Measurements from ENCODE around the gene BEST1.
"Not testable (repeated sequence)": the region's sequence is repeated elsewhere in the genome, so short reads cannot be mapped to it uniquely, and the experiment has no call there.

The BEST1 gene

DNA sequence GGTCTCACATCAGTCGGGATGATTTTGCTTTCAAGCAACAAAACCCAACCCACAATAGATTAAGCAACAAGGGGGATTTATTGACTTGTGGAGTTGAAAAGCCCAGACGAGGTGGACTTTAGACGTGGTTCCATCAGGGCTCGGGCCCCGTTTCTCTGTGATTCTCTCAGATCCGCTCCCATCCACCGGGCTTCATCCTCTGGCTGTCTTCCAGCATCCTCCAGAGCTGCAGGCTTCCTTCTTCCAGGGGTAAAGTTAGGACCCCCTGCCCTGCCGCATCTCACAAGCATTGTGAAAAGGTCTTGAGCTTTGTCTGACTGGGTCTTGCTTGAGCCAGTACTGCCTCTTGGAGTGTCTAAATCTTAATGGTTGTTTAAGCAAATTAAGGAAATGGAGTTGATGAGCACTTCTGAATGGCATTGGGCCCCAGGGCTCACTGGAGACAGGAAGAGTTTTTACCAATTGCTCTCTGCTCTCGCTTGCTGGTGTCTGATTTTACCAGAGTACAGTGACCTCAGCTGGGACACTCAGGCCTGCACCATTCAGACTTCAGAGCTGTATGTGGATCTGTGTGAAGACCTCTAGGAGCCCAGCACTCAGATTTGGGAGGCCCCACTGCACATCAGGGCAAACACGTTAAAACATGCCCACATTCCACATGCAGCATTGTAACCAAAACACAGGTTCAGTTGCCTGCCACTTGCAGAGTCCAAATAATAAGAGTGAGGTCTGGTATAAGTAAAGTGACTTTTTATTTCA is 30.8 kb downstream of the BEST1 start:
- DNase-seq = no peak

- DNase-seq = no peak
Observed at GRCh38 chr11:61983419-61983818, 33.3 kb downstream of the BEST1 start.

DNA sequence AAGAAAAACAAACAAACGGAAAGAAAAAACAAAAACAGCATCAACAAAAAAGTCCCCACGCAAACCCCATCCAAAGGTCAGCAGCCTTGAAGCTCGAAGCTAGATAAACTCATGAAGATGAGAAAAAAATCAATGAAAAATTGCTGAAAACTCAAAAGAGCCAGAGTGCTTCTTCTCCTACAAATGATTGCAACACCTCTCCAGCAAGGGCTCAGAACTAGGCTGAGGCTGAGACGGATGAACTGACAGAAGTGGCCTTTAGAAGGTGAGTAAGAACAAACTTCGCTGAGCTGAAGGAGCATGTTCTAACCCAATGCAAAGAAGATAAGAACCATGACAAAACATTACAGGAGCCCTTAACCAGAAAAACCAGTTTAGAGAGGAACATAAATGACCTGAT is 35.7 kb downstream of the BEST1 start:
- no peak for DNase-seq

DNA sequence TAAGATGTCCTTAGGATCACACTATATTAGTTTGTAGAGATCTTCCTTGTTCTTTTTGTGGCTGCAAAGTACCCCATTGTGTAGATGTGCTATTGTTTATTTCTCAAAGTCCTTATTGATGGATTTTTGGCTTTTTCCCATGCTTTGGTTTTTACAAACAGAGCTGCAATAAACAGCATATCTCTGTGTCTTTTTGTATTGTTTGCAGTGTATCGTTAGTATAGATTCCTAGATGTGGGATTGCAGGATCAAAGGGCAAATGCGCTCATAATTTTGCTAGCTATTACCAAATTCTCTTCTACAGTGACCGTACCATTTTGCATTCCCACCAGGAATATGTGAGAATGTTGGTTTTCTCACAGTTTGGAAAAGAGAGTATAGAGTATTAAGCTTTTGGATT is 44.8 kb downstream of the BEST1 start:
- no peak for DNase-seq

- no peak for DNase-seq
Observed at GRCh38 chr11:61996933-61997332, 46.8 kb downstream of the BEST1 start.

- no peak for DNase-seq
Observed at GRCh38 chr11:61999141-61999975, 49.2 kb downstream of the BEST1 start.

DNA sequence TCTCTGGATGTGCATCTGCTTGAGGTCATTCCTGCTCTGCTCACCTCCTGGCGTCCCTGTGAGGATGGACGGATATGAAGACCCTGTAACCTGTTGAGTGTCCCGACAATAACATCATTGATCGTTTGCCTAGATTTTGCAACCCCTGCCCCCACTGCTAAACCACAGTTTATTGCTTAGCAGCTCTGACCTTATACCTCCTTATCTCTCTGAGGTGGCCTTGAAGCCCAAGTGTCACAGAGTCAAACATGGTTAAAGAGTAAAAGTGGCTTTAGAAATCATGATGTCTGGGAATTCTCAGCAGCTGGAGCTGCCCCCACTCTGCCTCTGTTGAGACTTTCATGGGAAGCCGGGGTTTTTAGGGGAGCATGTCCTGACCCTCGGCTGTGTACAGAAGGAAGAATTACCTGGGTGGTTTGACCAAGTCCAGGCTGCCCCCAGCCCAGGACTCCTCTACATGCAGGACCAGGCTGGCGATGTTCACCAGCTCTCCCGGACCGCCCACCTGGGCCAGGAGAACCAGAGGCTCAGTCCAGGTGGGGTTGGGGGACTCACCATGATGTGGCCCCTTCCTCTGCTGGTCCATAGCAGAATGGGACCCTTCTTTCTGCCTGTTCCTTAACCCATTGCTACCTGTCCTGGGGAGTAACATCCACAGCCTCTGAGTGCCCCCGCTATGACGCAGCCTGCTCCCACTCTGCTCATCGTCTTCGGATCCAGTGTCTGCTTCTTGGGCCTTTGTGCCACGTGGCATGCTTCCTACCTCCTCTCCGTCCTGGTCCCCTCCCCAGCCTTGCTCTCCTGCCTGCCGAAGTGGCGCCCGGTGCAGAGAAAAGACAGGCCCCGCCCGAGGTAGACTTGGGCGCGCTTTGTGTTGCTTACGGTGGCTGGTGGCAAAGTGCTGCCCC is 50.6 kb downstream of the BEST1 start:
- no peak for DNase-seq

DNA sequence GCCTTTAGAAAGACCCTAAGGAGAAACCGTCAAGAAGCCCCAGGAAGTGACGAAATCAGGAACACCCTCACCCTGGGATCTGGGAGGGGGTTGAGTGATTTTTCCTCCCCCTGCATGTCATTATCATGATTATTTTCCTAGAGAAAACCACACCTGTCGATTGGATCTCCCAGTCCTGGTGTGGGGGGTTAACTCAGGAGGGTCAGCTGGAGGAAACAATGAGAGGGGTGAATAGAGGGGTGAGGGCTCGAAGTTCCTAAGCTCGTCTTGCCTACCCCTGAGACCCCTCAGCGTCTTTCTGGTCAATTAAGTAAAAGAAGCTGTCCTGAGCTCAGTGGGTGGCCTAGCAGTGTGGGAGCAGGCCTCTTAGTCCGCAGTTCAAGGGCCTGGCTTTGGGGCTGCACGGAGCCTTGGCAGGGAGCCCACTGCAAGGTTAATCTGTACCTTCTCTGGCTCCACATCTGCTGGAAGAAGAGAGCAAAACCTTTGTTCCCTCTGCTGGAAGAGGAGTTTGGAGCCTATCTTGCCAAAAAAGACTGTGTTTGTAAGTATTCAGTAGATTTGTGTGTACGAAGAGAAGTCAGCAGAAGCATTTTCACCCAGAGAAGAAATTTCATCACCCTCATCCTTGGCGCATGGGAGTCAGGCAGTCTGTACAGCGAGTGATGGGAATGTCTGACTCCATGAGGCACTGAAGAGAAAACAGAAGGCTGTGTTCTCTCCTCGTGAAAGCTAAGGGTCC is 51.5 kb downstream of the BEST1 start:
- no peak for DNase-seq

- DNase-seq = not testable (repeated sequence)
Observed at GRCh38 chr11:62002283-62002682, 52.1 kb downstream of the BEST1 start.

DNA sequence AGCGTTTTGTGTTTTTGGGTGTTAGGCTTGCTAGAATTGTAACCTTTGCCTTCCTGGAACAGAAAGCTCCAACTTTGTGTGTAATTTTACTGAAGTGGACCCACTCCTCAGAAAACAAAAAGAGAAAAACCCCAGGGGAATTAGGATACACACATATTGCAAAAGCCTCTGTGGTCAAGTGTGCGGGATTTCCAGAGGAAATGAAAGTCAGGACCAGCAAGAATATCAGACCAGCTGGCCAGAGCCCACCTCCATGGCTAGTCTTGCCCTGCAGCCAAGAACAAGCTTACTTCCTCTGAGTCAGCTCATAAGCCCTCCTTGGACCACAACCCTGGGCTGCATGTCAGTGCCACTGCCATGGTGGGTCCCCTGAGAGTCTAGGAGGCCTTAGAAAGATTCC is 54.3 kb downstream of the BEST1 start:
- DNase-seq = peak; percentile 62

- DNase-seq = no peak
Observed at GRCh38 chr11:62008193-62008592, 58.0 kb downstream of the BEST1 start.

DNA sequence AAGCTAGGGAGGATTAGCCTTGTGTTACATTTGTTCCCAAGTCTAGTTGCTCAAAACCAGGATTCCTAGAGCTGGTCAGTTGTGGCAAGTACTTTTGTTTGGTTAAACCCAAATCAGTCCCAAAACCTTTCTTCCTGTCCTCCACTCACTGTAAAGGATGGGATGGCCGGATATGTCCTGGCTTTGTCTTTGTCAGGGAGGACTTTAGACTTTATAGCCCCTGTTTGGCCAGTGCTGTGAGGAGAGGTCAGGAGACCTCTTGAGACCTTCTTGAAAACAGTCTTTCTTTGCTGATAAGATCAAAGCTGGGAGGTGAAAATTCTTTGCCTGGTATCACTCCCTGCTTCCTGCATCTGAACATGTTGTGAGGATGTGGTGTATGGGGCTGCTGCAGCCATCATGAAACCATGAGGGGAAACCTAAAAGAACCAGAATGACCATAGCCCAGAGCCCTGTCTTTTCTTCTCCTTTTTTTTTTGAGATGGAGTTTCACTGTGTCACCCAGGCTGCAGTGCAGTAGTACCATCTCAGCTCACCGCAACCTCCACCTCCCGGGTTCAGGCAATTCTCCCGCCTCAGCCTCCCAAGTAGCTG is 60.9 kb downstream of the BEST1 start:
- DNase-seq = no peak

DNA sequence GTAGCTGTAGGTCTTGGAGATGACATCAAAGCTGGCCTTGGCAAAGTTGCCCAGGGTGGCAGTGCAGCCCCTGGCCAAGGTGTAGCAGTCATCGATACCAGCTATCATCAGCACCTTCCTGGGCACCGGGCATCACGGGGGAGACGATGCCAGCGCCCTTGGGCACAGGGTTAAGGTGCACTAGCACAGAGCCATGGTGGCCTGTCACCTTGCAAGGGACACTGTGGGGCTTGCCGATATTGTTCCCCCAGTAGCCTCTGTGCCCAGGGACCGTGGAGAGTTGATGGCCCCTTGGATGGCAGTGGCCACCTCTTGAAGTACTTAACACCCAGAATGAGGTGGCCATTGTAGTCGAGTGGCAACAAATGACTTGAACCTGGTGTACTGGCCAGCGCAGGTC is 61.7 kb downstream of the BEST1 start:
- no peak for DNase-seq

DNA sequence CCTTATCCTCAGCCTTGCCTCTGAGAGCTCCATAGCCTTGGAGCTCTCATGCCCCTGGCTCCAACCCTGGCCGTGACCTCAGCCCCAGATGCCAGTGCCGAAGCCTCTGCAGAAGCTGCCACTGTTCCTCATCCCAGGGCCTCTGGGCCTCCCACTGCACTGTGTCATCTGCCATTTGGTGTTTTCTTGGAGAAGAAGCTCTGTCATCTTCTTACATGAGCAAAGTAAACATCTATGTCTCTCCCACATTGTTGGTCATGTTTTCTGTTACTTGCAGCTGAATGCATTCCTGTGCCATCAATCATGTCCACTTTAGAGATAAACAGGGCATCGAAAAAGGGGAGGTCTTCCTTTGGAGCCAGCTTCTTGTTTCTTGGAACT is 62.3 kb downstream of the BEST1 start:
- peak; percentile 20 for DNase-seq

- DNase-seq = no peak
Observed at GRCh38 chr11:62012832-62013461, 62.8 kb downstream of the BEST1 start.
